ENCODE data around the gene KDM3B.
A peak's percentile ranks its signal among the peaks of the same experiment; 100 is the strongest.

The KDM3B gene

GRCh38 chr5:138452720-138453119, 100.2 kb downstream of the KDM3B start:
- no peak for DNase-seq (ENCODE audit: low spot score)

- DNase-seq (ENCODE audit: low spot score), result no peak
Measured at GRCh38 chr5:138453590-138453989, 101.1 kb downstream of the KDM3B start.

- DNase-seq (ENCODE audit: low spot score), result no peak
Measured at GRCh38 chr5:138454121-138454520, 101.6 kb downstream of the KDM3B start.

GRCh38 chr5:138455232-138455930, 102.9 kb downstream of the KDM3B start:
- DNase-seq (ENCODE audit: low spot score), result no peak

DNA sequence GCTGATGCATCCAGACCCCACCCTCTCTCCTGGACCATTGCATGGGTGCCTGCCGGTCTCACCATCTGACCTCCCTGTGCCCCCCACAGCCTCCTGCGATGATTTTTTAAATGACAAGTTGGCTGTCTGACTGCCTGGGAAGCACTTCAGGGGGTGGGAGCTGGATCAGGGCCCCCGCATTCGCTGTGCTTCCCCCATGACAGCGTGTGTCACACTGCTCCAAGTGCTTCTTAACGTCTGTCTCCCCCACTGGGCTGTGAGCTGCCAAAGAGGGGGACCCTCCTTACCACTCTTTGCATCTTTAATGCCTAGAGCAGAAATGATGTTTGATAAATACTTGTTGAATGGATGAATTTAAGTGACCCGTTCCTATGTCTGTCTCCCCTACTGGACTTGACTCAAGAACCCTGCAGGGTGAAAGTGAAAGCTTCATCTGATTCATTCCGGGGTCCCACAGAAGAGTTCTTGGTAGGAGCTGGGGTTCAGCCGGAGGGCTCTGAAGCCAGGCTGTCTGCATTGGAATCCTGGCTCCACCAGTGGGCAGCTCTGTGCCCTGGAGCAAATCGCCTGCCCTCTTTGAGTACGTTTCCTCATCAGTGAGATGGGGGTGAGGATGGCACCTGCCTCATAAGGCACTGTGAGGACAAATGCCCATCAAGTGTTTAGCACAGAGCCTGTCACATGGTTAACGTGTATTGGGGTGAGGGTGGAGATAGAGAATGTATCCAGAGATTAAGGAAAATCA, 105.2 kb downstream of the KDM3B start:
- DNase-seq (ENCODE audit: low spot score), result no peak

GRCh38 chr5:138458384-138458783, 105.9 kb downstream of the KDM3B start:
- DNase-seq (ENCODE audit: low spot score), result no peak

DNA sequence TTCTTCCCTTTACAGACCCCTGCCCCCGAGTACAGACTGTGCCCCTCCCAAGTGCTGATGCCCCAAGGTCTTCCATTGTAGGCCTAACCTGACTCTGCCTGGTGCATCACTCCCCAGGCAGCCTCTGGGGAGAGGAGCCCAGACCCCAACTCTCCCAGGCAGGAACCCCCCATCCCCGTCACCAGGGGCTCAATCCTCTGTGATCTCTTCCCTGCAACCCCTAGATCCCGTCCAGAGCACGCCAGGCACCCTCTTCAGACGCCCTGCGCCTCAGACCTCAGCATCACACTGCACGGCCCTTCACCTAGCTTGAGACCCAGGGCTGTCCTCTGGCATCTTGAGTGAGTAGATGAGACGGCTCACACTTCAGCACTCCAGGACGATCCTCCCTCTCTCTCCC, 106.4 kb downstream of the KDM3B start:
- DNase-seq (ENCODE audit: low spot score), result no peak

GRCh38 chr5:138459311-138459933, 106.9 kb downstream of the KDM3B start:
- DNase-seq (ENCODE audit: low spot score), result no peak

DNA sequence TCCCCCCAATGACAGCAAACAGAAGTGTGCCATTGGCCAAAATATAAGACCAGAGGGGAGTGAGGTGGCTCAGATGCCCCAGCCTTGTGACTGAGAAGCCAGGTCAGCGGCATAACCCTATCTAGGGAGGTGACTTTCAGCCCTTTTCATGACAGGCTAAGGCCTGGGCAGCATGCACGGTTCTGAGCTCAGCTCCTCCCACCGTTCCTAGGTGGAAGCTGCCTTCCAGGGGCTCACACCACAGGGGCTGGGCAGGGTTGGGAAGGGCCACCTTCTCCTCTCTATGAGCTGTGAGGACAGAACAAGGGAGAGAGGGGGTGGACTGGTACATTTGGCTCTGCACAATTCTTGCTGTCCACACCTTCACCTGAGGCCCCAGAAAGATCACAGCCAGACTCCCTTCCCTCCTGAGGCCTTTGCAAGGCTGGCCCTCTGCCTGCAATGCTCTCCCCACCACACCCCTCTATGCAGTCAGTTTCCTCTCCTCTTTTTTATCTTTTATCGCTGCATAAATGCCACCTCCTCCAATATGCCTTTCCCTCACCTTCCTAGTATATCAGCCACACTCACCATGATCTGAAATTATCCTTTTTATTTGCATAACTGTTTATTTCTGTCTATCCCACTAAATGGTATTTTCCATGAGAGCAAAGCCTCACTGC, 107.7 kb downstream of the KDM3B start:
- DNase-seq (ENCODE audit: low spot score), result no peak

DNA sequence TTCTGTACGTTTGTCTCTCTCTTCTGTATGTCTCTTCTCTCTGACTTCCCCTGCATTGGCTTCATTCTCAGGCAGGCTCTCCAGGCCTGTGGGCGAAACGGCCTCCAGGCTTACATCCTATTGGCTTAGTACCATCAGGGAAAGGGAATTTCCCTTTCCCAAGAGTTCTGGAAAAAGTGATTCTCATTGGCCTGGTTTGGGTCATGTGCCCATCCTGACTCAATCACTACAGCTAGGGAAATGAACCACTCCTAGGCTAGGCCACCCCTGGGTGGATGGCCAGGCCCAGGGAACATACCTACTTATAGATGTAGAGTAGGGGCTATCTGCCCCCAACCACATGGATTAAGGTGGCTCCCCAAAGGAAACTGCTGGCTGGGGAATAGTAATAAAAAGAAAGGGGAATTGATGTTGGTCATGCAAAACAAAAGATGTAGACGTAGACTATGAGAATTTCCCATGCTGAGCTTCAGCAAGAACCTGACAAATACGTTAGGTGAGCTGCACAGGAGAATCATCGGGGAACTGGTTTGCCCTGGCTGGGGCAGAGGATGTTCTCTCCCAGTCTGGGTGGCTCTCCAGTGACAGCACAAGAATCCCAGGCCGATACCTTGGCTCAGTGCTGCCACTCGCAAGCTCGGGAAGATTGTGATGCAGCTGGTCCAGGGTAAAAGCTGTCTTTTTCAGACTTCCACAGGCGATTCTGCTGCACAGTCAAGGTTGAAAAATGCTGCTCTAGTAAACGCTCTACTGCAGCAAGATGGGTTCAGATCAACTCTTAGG, 109.0 kb downstream of the KDM3B start:
- DNase-seq (ENCODE audit: low spot score), result peak; percentile 82

DNA sequence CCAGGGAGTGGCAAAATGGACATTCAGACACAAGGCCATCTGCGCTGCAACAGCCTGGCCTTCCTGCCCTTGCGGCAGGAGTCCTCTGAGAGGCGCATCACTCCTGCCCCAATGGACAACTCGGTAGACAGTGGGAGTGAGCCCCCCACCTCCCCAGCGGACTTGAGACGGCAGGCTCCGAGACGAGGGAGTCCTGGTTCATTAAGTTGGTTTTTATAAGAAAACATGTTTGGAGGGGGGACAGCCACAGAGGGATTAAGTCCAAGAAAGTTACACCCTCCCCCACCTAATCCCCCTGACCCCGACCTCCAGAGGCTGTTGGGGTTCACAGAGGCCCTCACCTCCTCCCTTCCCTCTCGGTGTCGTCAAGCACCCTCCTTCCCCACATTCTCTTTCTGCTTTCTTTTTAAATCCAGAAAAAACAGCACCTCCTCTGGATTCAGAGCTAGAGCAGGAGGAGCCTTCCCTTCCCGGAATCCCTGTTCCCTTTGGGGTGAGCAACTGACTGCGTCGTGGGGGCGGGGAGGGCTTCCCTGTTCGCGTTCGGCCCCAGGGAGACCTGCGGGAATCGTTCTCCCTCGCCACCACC, 111.0 kb downstream of the KDM3B start:
- DNase-seq (ENCODE audit: low spot score), result peak; percentile 8

DNA sequence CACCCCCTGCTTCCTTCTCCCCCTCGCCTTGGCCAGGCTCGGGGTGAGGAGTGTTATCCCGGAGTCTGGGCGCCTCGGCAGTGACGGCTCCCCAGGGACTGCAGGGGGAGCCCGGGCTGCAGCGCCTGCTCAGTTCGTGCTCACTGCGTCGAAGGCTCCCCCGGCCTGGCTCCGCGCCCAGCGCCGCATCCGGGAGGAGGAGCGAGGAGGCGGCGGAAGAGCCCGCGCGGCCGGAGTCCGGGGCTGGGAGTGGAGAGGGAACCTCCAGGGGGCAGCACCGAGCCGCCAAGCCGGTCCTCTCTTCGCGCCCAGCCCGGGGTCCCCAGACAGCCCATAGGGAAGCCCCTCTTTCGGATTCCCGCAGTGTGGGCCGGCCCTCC, 111.5 kb downstream of the KDM3B start:
- DNase-seq (ENCODE audit: low spot score), result peak; percentile 96

GRCh38 chr5:138464388-138465260, 112.1 kb downstream of the KDM3B start:
- peak; percentile 97 for DNase-seq (ENCODE audit: low spot score)

GRCh38 chr5:138465261-138466124, 113.0 kb downstream of the KDM3B start, which contains the start of gene EGR1:
Gene EGR1 (plus strand): TSS chr5:138465479. CDS start chr5:138465762, 283 bp downstream.
- peak; percentile 93 for DNase-seq (ENCODE audit: low spot score)

GRCh38 chr5:138466125-138466899, 113.8 kb downstream of the KDM3B start:
- DNase-seq (ENCODE audit: low spot score), result peak; percentile 22

DNA sequence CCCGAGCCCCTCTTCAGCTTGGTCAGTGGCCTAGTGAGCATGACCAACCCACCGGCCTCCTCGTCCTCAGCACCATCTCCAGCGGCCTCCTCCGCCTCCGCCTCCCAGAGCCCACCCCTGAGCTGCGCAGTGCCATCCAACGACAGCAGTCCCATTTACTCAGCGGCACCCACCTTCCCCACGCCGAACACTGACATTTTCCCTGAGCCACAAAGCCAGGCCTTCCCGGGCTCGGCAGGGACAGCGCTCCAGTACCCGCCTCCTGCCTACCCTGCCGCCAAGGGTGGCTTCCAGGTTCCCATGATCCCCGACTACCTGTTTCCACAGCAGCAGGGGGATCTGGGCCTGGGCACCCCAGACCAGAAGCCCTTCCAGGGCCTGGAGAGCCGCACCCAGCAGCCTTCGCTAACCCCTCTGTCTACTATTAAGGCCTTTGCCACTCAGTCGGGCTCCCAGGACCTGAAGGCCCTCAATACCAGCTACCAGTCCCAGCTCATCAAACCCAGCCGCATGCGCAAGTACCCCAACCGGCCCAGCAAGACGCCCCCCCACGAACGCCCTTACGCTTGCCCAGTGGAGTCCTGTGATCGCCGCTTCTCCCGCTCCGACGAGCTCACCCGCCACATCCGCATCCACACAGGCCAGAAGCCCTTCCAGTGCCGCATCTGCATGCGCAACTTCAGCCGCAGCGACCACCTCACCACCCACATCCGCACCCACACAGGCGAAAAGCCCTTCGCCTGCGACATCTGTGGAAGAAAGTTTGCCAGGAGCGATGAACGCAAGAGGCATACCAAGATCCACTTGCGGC, 114.6 kb downstream of the KDM3B start:
- peak; percentile 12 for DNase-seq (ENCODE audit: low spot score)

- peak; percentile 4 for DNase-seq (ENCODE audit: low spot score)
Measured at GRCh38 chr5:138467711-138468132, 115.2 kb downstream of the KDM3B start.

All from AG08396 (cell line).